Suprapubic skin (tissue), 4 donors: ENCODE measurements around the gene SLC6A19. TPM values are rescaled to one million over a fixed set of nuclear protein-coding genes. Genes with fewer than 3 reads are reported as not detected.
"Not testable (repeated sequence)": the region's sequence is repeated elsewhere in the genome, so short reads cannot be mapped to it uniquely, and the experiment has no call there.

Source experiments
- DNase-seq, 2 donors: peaks; one replicate each; pipeline ENCODE4 v3.0.0-alpha.2; 2019; ENCODE audit warnings: low spot score in 2 of 2
- H3K27ac ChIP-seq: fragments of 200-600 bp; sonication (generic); one replicate; pipeline ENCODE4 v1.5.1; 2019
- H3K27me3 ChIP-seq: fragments of 200-600 bp; sonication (generic); one replicate; pipeline ENCODE4 v1.5.1; 2019
- H3K36me3 ChIP-seq: fragments of 200-600 bp; sonication (generic); one replicate; pipeline ENCODE4 v1.5.1; 2019
- H3K4me1 ChIP-seq: fragments of 200-600 bp; sonication (generic); one replicate; pipeline ENCODE4 v1.5.1; 2019
- H3K4me3 ChIP-seq: fragments of 200-600 bp; sonication (generic); one replicate; pipeline ENCODE4 v1.5.1; 2019; ENCODE audit warnings: mild to moderate bottlenecking
- H3K9me3 ChIP-seq: fragments of 200-600 bp; sonication (generic); one replicate; pipeline ENCODE4 v1.5.1; 2019
- CTCF ChIP-seq, 2 donors: fragments of 200-600 bp in 1 of 2; fragments of 450-650 bp in 1 of 2; sonication (generic) in 1 of 2; IDR thresholded peaks; one replicate each; pipeline ENCODE4 v1.5.1; 2016 to 2019; ENCODE audit warnings: antibody characterized with exemption in 2 of 2, mild to moderate bottlenecking in 1 of 2, moderate library complexity in 1 of 2
- EP300 ChIP-seq: sonication (generic); formaldehyde crosslinking; IDR thresholded peaks from one replicate; pipeline ENCODE4 v1.6.1; 2017; ENCODE audit warnings: antibody characterized with exemption
- POLR2A ChIP-seq, 2 donors: fragments of 450-650 bp; IDR thresholded peaks; one replicate each; pipeline ENCODE4 v1.6.1; 2017; ENCODE audit warnings: antibody characterized with exemption in 2 of 2, mild to moderate bottlenecking in 2 of 2, moderate library complexity in 2 of 2
- POLR2AphosphoS5 ChIP-seq, 3 donors: sonication (generic); formaldehyde crosslinking; IDR thresholded peaks; one replicate each; pipeline ENCODE4 v1.6.1; 2017; ENCODE audit warnings: antibody characterized with exemption in 3 of 3
- WGBS: methylation state at CpG from one replicate; pipeline ENCODE4 v1.1.5; 2018; 5-methylcytosine and 5-hydroxymethylcytosine counted together
- total RNA-seq, 4 donors: library from RNA; depleted of rRNA; stranded (reverse); fragments of >200 nt; gene quantifications; one replicate each; pipeline ENCODE4 v1.1.0, GENCODE V29; 2016

Gene SLC6A19
- total RNA-seq, 4 donors from 2014 or later = 0.23 TPM; not detected in 3

- Histone ChIP-seq H3K27ac (no peak overlapping the region), H3K27me3 (peaks cover 65% of the 10 kb centered on the region), H3K36me3 (no peaks in the 10 kb centered on the region), H3K4me3 (no peak overlapping the region), H3K9me3 (no peaks in the 10 kb centered on the region), H3K4me1 (no peaks in the 10 kb centered on the region)
- DNase-seq = no peak
- no peak for TF ChIP-seq POLR2AphosphoS5 (IDR thresholded peaks at IDR 0.05)
- no peak for TF ChIP-seq POLR2A (IDR thresholded peaks at IDR 0.05)
- TF ChIP-seq EP300 = no peak
- no peak for TF ChIP-seq CTCF (IDR thresholded peaks at IDR 0.05)
- 89% methylated on average over 45 of the region's 50 CpGs for WGBS
These were observed 25.6 kb downstream of the SLC6A19 start for GRCh38 chr5:1226839-1227581.

DNA sequence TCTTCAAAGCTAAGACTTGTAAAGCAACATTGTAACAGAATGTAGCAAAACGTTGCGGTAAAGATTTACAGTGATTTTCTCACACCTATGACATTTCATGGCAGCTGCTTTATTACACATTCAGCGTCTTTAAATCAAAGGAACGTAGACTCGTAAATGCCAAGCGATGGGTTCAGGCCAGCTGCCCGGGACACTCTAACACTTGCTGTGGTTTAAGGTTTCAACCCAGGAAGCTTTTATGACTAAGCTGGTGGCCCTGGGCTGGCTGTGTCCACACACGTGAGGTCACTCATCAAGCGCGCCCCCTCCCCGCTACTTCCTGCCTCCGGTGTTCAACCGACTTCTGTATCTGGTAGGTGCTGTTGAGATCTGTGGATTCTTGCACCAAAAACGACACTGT is 26.3 kb downstream of the SLC6A19 start:
- TF ChIP-seq CTCF (IDR thresholded peaks at IDR 0.05) (no peak), EP300 (no peak), POLR2AphosphoS5 (IDR thresholded peaks at IDR 0.05) (no peak), POLR2A (IDR thresholded peaks at IDR 0.05) (no peak)
- H3K27me3 ChIP-seq = peaks cover 67% of the 10 kb centered on the region

DNA sequence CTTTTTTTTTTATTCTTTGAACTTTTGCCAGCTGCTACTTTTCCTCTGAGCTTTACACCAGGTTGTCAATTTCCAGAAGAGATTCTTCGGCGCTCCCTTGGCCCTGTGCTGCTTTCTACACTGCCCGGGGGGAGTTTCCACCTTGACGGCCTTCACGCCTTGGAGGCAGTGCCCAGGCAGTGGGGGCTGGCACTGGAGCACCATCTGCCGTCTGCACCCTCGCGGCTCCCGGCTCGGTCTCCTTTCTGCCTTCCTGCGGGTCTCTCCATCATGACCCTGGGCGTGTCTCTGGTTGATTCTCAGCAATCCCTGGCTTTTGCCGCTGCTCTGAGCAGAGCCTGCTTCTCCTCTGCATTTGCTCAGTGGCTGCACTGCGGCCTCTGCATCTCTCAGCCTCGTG is 26.7 kb downstream of the SLC6A19 start:
- no peaks in the 10 kb centered on the region for H3K36me3 ChIP-seq
- H3K27ac ChIP-seq = no peak overlapping the region
- no peak for TF ChIP-seq POLR2A (IDR thresholded peaks at IDR 0.05)
- no peak for TF ChIP-seq CTCF (IDR thresholded peaks at IDR 0.05)
- TF ChIP-seq POLR2AphosphoS5 (IDR thresholded peaks at IDR 0.05) = no peak
- TF ChIP-seq EP300 = no peak
- H3K27me3 ChIP-seq = peaks cover 67% of the 10 kb centered on the region
- H3K4me3 ChIP-seq = no peak overlapping the region
- H3K4me1 ChIP-seq = no peaks in the 10 kb centered on the region
- DNase-seq = no peak
- 34% methylated on average over 15 of the region's 15 CpGs for WGBS
- H3K9me3 ChIP-seq = no peaks in the 10 kb centered on the region

More for the DNA sequence above, 26.3 kb downstream of the SLC6A19 start:
- Histone ChIP-seq H3K27ac (no peak overlapping the region), H3K4me1 (no peaks in the 10 kb centered on the region), H3K9me3 (no peaks in the 10 kb centered on the region), H3K36me3 (no peaks in the 10 kb centered on the region), H3K4me3 (no peak overlapping the region)
- no peak for DNase-seq
- 10% methylated on average over 14 of the region's 14 CpGs for WGBS

GRCh38 chr5:1229023-1229422 is 27.6 kb downstream of the SLC6A19 start:
- not testable (repeated sequence) for H3K27ac ChIP-seq, H3K9me3 ChIP-seq, H3K36me3 ChIP-seq, H3K4me1 ChIP-seq, H3K4me3 ChIP-seq, DNase-seq
- peaks cover 63% of the 10 kb centered on the region for H3K27me3 ChIP-seq
- WGBS = 87% methylated on average over 11 of the region's 11 CpGs

GRCh38 chr5:1229822-1230221 is 28.4 kb downstream of the SLC6A19 start:
- DNase-seq = no peak
- no peak overlapping the region for H3K4me3 ChIP-seq
- H3K9me3 ChIP-seq = peaks cover under 1% of the 10 kb centered on the region
- H3K36me3 ChIP-seq = no peaks in the 10 kb centered on the region
- H3K4me1 ChIP-seq = no peaks in the 10 kb centered on the region
- TF ChIP-seq EP300 (no peak), POLR2AphosphoS5 (IDR thresholded peaks at IDR 0.05) (no peak), CTCF (IDR thresholded peaks at IDR 0.05) (no peak), POLR2A (IDR thresholded peaks at IDR 0.05) (no peak)
- H3K27ac ChIP-seq = no peak overlapping the region
- WGBS = 30% methylated on average over 7 of the region's 7 CpGs
- peaks cover 58% of the 10 kb centered on the region for H3K27me3 ChIP-seq
